ENCODE data around the gene TBC1D22A.
A peak's percentile ranks its signal among the peaks of the same experiment; 100 is the strongest.

Gene TBC1D22A

DNA sequence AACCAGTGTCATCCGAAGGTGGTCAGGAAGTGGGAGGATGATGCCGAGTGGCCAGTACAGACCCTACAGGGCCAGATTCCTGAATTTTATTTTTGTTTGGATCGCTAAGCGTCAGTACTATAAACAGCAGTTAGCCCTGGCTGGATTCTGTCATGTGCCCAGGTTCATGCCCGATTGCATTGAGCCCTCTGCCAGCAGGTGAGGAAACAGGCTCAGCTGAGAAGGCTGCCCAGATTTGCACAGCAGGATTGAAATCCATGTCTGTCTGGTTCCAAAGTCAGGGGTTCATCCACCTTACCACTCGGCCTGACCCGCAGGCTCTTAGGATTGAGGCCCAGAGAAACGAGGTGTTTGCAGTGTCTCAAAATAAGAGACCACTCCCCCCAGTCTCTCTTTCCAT, 9.1 kb upstream of the TBC1D22A start:
- no peak for DNase-seq

DNA sequence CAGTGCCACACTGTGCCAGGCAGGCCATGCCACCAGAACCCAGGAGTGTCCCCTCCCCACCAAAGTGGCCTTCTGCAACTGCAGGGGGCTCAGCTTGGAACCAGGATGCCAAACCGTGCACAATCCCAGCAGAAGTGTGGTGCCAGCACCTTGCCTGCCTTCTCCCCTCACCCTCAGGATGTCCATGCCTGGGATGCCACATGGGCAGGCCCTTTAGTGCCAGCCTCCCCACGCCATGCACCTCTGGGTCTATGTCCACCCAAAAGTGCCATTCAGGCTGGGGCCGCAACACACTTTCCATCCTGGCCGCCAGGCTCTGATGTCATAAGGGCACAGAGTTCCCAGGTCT, 8.7 kb upstream of the TBC1D22A start:
- no peak for DNase-seq

DNA sequence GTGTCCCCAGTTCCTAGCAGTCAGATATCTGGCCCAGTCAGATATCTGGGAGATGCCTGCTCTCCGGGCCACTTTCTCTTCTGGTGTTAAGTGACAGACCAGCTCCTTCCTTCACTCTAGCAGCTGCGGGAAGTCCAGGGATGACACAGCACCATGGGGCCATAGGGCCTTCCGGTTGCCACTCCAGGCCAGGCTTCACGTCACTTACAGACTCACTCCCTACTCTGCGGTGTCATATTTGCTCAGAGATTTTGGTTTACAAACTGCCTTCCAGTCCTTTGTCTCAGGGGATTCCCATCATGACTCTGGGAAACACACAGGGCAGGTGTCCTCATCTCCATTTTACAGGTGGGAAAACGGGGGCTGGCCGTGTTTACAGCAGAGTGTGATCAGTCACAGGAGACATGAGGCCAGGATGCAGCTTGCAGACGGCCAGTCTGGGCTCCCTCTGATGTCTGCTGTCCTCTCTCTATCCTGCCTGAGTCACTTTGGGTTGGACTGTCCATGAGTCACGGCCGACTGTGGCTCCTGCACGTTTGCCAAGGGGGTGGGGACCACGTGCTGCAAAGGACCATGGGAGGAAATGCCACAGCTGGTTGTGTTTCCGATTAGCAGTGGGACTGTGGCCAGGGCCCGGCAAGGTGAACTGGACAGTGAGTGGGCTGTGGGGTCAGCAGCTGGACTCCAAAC, 8.2 kb upstream of the TBC1D22A start:
- peak; percentile 75 for DNase-seq

DNA sequence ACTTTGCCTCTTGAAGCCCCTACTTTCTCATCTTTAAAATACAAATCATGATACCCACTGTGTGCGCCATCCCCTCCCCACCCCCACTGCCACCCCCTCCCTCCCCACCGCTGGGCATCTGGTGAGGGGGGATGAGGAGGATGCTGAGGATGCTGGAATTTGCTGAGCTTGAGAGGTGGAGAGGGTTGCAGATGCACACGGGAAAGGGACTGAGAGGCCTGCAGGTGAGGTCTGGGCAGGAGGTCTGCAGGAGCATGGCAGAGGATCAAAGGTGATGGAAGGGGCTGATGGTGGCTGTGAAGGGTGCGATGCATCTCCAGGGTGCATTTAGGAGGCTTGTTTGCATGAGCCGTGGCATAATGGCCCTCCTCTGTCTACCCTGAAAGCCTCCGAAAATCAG, 7.6 kb upstream of the TBC1D22A start:
- DNase-seq = no peak

DNA sequence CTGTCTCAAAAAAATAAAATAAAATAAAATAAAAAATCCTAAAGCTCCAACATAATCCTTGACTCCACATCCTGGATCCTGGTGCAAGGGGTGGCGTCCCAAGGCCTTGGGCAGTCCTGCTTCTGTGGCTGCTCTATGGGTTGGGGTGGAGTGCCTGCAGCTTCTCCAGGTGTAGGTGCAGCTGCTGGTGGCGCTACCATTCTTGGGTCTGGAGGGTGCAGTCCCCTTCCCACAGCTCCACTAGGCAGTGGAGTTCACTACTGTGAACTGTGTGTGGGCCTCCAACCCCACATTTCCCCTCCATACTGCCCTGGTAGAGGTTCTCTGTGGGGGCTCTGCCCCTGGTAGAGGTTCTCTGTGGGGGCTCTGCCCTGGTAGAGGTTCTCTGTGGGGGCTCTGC, 6.9 kb upstream of the TBC1D22A start:
- DNase-seq = no peak

- DNase-seq = no peak
Observed at GRCh38 chr22:46756097-46756496, 6.4 kb upstream of the TBC1D22A start.

- DNase-seq = no peak
Observed at GRCh38 chr22:46757104-46757503, 5.3 kb upstream of the TBC1D22A start.

- DNase-seq = no peak
Observed at GRCh38 chr22:46758121-46758520, 4.3 kb upstream of the TBC1D22A start.

DNA sequence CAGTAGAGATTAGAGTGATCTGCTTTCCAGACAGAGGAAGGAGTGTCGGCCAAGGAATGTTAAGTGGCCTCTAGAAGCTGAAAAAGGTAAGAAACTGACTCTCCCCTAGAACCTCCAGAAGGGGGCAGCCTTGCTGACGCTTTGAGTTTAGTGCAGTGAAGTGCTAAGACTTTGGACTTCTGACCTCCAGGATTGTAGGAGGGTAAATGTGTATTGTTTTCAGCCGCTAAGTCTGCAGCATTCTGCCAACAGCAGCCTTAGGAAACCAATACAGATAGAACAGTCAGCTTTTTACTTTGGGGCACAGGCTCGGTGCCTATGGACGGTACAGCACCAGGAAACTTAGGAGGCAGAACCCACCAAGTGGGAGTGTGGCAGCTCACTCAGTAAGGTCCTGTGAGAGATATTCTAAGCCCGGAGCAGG, 3.6 kb upstream of the TBC1D22A start:
- DNase-seq = peak; percentile 32

DNA sequence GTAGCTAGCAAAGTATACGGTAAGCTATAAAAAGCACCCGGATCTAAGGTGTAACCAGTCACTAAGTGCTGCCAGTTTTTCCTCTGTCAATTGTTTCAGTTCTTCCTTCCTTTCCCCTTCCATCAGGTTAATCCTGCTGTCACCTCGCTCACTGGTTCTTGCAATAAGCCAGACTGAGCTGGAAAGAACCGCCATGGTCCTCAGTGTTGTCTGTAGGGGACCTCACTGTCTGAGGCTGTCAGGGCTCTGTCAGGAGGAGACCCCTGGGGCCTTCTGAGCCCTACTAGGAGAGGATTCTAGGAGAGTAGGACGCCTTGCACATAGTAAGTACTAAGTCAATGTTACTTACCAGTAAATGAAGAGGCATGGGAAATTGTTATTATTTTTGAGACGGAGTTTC, 1.4 kb upstream of the TBC1D22A start:
- DNase-seq = no peak

DNA sequence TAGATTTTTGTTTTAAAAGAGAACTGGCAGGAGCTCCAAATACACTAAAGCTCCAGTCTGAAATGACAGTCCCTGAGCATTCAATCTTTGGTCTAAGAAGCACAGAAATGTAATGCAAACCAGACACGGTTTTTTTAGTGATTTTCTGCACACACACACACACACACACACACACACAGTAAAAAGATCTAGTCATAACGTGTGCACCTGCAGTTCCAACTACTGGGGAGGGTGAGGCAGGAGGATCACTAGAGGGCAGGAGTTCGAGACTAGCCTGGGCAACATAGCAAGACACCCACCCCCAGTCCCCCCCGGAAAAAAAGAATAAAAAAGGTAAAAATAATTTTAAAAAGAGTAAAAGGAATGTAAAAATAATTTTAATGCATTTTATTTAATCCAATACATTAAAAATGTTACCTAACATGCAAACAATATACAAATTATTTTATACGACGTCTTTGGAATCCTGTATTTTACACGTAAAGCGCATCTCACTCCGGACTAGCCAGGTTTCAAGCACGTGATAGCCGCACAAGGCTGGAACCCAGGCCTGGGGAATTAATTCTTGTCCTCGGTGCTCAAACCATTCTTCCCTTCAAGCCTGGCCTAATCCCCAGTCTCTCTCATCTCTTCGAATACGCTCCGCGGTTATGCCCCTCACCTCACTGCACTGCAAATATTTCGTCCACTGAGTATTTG, 762 bp upstream of the TBC1D22A start:
- no peak for DNase-seq

GRCh38 chr22:46763051-46763705, 728 bp downstream of the TBC1D22A start:
- DNase-seq = no peak

GRCh38 chr22:46764140-46764680, 1.8 kb downstream of the TBC1D22A start:
- no peak for DNase-seq

DNA sequence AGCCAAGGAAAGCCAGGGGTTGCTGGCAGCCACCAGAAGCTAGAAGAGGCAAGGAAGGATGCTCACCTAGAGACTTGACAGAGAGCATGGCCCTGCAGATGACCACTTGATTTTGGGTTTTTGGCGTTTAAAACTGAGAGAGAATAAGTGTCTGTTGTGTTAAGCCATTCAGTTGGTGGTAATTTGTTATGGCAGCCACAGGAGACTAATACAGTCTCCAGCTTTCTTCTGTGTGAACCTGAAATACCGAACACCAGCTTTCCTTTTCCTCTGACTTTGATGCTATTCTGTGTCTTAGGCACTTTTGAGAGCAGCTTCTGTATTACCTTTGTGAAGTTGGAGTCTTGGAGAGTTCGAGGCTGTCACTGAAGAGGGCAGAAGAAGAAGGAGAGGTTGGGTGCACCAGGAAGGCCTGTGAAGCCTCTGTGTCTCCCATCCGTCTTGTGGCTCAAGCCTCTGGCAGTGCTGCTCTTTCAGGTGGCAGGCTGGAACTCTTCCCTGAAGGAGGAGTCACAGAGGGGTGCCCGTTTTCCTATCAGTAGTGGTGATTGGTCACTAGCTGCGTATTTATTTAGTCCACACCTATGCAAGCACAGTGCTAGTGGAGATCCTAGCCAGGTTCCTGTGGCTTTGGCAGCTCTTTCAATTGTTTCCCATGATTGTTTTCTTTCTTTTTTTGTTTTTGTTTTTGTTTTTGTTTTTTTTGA, 2.5 kb downstream of the TBC1D22A start:
- no peak for DNase-seq

DNA sequence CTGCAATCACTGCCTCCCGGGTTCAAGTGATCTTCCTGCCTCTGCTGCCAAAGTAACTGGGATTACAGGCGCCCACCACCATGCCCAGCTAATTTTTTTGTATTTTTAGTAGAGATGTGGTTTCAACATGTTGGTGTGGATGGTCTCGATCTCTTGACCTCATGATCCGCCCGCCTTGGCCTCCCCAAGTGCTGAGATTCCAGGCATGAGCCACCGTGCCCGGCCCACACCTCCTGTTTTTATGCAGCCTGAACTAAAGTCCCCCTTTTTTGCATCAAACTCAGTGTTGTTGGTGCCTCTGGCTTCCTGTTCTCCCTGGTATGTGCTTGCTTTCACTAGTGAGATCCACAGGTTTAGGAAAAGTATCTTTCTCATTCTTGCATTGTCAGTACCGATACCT, 4.2 kb downstream of the TBC1D22A start:
- no peak for DNase-seq

GRCh38 chr22:46767249-46767985, 5.0 kb downstream of the TBC1D22A start:
- DNase-seq = no peak

DNA sequence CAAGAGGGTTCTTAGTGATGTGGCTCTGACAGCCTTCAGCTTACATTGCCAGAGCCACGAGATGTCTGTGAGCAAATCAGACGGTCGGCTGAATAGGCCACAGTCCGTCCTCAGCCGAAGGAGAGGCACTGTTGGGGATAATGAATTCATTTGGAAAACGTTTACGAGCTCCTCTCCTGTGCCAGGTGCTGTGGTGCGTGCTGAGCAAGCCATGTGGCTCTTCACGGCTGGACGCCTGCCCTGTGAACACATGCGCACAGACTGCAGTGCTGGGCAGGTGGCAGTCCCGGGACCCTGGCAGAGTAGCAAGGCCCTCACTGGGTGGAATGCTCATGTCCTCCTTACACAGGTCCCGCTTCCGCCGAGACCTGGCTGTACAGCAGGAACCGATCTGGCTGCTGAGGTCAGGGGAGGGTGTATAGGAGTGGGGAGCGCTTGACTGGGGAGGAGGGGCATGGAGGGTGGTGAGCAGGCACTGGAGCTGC, 6.8 kb downstream of the TBC1D22A start:
- no peak for DNase-seq

DNA sequence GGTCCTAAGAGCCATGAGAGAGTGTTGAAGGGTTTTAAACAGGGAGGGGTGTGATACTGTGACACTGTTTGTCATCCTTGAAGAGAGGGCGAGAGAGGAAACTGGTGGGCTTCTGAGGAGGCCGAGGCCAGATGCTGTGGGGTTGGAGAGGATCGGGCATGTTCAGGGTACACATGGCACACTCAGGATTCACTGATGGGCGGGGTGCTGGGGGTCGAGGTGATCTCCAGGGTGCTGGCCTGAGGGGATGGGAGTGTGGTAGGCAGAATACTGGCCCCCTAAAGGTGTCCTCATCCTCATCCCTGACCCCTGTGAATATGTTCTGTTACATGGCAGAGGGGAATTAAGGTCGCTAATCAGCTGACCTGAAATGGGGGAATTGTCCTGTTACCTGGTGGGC, 7.3 kb downstream of the TBC1D22A start:
- DNase-seq = no peak

- DNase-seq = no peak
Observed at GRCh38 chr22:46770151-46770641, 7.7 kb downstream of the TBC1D22A start.

GRCh38 chr22:46770726-46771125, 8.3 kb downstream of the TBC1D22A start:
- DNase-seq = no peak

DNA sequence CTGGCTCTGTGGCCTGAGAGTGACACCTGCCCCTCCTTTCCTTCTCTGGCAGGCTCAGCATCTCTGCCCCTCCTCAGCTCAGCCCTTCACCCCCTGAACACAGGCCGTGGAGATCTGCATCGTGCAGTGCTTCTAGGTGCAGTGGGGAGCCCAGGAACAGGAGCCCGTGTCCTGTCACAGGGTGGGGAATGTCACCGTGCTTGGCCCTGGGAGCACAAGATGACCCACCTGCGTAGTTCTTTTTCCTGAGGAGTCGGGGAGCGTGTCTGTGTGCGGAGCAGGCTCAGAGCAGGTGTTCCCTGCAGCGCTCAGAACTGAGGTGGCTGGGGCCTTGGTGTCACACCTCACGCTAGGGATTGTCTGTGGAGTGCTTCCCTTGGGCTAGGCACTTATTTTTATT, 10.6 kb downstream of the TBC1D22A start:
- DNase-seq = no peak

GRCh38 chr22:46774253-46774979, 12.0 kb downstream of the TBC1D22A start:
- DNase-seq = no peak
